HepG2 (cell line): ENCODE data around the gene ZFYVE28. TPM values are rescaled to one million over a fixed set of nuclear protein-coding genes. Genes with fewer than 3 reads are reported as not detected.

Experiments
- ZNF33A ChIP-seq: sonication (generic); formaldehyde crosslinking; IDR thresholded peaks from 2 replicates; pipeline ENCODE4 v1.5.1; 2020; ENCODE audit warnings: missing genetic modification reagents, mild to moderate bottlenecking, moderate library complexity, borderline replicate concordance
- ZNF605 ChIP-seq: sonication (generic); formaldehyde crosslinking; IDR thresholded peaks from 2 replicates; pipeline ENCODE4 v1.8.0; 2022; ENCODE audit warnings: mild to moderate bottlenecking, missing genetic modification reagents
- ZNF790 ChIP-seq: sonication (generic); formaldehyde crosslinking; IDR thresholded peaks from 2 replicates; pipeline ENCODE4 v1.8.0; 2022; ENCODE audit warnings: missing genetic modification reagents, mild to moderate bottlenecking, borderline replicate concordance
- polyA plus RNA-seq, 8 experiments: library from polyadenylated mRNA; depleted of rRNA in 3 of 8; stranded (reverse) in 7 of 8; unstranded in 1 of 8; fragments of >200 nt; fragmentation: Illumina TruSeq in 4 of 8; extraction: Trizol in 4 of 8; gene quantifications; 2 replicates each; pipeline versions ENCODE4 v1.2.1 to v1.2.3, GENCODE V29; 2011 to 2016; ENCODE audit warnings: low read depth in 4 of 8, missing spikeins in 1 of 8, mixed read lengths in 1 of 8; ENCODE audit not compliant: insufficient read depth in 1 of 8
- total RNA-seq, 5 experiments: library from RNA; depleted of rRNA; stranded (reverse); fragments of >200 nt; fragmentation: Illumina TruSeq; extraction: Trizol; gene quantifications; 2 replicates each; pipeline ENCODE4 v1.2.3, GENCODE V29; 2016; ENCODE audit warnings: low read depth in 1 of 5
- TF ChIP-seq, protein P1 (sequence below): sonication (generic); formaldehyde crosslinking; IDR thresholded peaks from 2 replicates; pipeline ENCODE4 v1.8.0; 2022; ENCODE audit warnings: missing genetic modification reagents, mild to moderate bottlenecking, moderate library complexity, borderline replicate concordance
- TF ChIP-seq, protein P2 (sequence below), 2 experiments: sonication (generic) in 1 of 2; formaldehyde crosslinking in 1 of 2; IDR thresholded peaks; 2 replicates each; pipeline versions ENCODE4 v1.6.1 to v1.9.0; 2014 to 2022; ENCODE audit warnings: antibody characterized with exemption in 1 of 2, borderline replicate concordance in 1 of 2, inconsistent platforms in 1 of 2, low read depth in 1 of 2, missing genetic modification reagents in 1 of 2
- TF ChIP-seq, protein P3 (sequence below): sonication (generic); formaldehyde crosslinking; IDR thresholded peaks from 2 replicates; pipeline ENCODE4 v1.4.0; 2020; ENCODE audit warnings: missing genetic modification reagents; ENCODE audit errors: not compliant biosample characterization
- TF ChIP-seq, protein P4 (sequence below), 2 experiments: fragments of 450-650 bp in 1 of 2; sonication (generic) in 1 of 2; formaldehyde crosslinking in 1 of 2; IDR thresholded peaks; 2 replicates each; pipeline versions ENCODE4 v1.6.1 to v1.8.0; 2016 to 2022; ENCODE audit warnings: antibody characterized with exemption in 1 of 2, mild to moderate bottlenecking in 1 of 2, missing genetic modification reagents in 1 of 2

ZFYVE28 gene
- total and polyA plus RNA-seq, 2 of the 13 experiments (the other 11 are each of a cell fraction or from before 2014, with no cell fraction given): 0.12 to 0.22 TPM

DNA sequence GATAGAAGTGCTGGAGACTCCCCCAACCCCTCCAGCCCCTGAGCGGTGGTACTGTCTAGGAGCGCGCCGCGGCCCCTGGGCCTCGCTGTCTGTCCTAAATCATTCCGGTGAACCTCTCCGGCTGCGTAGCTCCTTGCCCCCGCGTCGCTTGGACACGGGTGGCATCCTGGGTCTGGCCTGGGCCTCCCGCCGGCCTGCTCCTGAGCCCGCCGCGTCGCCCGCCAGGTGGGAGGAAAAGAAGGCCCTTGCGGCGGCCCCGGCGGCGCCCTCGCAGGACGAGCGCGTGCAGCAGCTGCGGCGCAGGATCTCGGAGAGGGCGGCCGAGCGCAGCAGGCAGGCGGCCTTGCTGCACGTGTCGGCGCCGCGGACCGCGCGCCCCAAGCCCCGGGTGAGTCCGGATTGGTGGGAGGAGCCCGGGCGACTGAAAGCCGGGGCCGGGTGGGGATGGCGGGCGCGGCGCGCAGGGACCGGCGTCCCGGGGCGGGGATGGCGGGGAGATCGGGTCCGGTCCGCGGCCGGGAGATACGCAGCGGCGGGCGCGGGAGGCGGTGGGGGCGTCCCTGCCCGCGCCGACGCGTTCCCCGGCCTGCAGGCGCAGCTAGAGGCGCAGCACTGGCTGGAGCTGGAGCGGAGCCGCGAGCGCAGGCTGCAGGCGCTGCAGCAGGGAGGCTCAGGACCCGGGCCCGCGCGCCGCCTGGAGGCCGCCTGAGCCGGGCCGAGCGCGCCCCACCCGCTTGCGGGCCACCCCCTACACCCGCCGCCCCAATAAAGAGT lies 44.0 kb upstream of the ZFYVE28 start (continued):
- TF ChIP-seq, protein P1, sequence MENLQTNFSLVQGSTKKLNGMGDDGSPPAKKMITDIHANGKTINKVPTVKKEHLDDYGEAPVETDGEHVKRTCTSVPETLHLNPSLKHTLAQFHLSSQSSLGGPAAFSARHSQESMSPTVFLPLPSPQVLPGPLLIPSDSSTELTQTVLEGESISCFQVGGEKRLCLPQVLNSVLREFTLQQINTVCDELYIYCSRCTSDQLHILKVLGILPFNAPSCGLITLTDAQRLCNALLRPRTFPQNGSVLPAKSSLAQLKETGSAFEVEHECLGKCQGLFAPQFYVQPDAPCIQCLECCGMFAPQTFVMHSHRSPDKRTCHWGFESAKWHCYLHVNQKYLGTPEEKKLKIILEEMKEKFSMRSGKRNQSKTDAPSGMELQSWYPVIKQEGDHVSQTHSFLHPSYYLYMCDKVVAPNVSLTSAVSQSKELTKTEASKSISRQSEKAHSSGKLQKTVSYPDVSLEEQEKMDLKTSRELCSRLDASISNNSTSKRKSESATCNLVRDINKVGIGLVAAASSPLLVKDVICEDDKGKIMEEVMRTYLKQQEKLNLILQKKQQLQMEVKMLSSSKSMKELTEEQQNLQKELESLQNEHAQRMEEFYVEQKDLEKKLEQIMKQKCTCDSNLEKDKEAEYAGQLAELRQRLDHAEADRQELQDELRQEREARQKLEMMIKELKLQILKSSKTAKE: peak; percentile 14; the same call in 1 of the 2 replicates
- TF ChIP-seq ZNF790 (CRISPR knock-in tag) (no peak), ZNF33A (CRISPR knock-in tag) (no peak), ZNF605 (CRISPR knock-in tag) (no peak)
- TF ChIP-seq, protein P2, sequence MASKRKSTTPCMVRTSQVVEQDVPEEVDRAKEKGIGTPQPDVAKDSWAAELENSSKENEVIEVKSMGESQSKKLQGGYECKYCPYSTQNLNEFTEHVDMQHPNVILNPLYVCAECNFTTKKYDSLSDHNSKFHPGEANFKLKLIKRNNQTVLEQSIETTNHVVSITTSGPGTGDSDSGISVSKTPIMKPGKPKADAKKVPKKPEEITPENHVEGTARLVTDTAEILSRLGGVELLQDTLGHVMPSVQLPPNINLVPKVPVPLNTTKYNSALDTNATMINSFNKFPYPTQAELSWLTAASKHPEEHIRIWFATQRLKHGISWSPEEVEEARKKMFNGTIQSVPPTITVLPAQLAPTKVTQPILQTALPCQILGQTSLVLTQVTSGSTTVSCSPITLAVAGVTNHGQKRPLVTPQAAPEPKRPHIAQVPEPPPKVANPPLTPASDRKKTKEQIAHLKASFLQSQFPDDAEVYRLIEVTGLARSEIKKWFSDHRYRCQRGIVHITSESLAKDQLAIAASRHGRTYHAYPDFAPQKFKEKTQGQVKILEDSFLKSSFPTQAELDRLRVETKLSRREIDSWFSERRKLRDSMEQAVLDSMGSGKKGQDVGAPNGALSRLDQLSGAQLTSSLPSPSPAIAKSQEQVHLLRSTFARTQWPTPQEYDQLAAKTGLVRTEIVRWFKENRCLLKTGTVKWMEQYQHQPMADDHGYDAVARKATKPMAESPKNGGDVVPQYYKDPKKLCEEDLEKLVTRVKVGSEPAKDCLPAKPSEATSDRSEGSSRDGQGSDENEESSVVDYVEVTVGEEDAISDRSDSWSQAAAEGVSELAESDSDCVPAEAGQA (IDR thresholded peaks at IDR 0.05; ENCODE audit: low read depth): no peak
- TF ChIP-seq, protein P2 (CRISPR knock-in tag; IDR thresholded peaks at IDR 0.05; ENCODE audit: borderline replicate concordance): peak; percentile 87
- TF ChIP-seq, protein P3, sequence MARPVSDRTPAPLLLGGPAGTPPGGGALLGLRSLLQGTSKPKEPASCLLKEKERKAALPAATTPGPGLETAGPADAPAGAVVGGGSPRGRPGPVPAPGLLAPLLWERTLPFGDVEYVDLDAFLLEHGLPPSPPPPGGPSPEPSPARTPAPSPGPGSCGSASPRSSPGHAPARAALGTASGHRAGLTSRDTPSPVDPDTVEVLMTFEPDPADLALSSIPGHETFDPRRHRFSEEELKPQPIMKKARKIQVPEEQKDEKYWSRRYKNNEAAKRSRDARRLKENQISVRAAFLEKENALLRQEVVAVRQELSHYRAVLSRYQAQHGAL (CRISPR knock-in tag): no peak
- TF ChIP-seq, protein P4, sequence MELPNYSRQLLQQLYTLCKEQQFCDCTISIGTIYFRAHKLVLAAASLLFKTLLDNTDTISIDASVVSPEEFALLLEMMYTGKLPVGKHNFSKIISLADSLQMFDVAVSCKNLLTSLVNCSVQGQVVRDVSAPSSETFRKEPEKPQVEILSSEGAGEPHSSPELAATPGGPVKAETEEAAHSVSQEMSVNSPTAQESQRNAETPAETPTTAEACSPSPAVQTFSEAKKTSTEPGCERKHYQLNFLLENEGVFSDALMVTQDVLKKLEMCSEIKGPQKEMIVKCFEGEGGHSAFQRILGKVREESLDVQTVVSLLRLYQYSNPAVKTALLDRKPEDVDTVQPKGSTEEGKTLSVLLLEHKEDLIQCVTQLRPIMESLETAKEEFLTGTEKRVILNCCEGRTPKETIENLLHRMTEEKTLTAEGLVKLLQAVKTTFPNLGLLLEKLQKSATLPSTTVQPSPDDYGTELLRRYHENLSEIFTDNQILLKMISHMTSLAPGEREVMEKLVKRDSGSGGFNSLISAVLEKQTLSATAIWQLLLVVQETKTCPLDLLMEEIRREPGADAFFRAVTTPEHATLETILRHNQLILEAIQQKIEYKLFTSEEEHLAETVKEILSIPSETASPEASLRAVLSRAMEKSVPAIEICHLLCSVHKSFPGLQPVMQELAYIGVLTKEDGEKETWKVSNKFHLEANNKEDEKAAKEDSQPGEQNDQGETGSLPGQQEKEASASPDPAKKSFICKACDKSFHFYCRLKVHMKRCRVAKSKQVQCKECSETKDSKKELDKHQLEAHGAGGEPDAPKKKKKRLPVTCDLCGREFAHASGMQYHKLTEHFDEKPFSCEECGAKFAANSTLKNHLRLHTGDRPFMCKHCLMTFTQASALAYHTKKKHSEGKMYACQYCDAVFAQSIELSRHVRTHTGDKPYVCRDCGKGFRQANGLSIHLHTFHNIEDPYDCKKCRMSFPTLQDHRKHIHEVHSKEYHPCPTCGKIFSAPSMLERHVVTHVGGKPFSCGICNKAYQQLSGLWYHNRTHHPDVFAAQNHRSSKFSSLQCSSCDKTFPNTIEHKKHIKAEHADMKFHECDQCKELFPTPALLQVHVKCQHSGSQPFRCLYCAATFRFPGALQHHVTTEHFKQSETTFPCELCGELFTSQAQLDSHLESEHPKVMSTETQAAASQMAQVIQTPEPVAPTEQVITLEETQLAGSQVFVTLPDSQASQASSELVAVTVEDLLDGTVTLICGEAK (IDR thresholded peaks at IDR 0.05): no peak
- TF ChIP-seq, protein P4 (CRISPR knock-in tag; IDR thresholded peaks at IDR 0.05): peak; percentile 73; the same call in 1 of the 2 replicates
